Loucy (cell line): ENCODE measurements around the gene P2RY2.
"Not testable (repeated sequence)": the region's sequence is repeated elsewhere in the genome, so short reads cannot be mapped to it uniquely, and the experiment has no call there.

Experiments used
- H2AFZ ChIP-seq: fragments of 200-600 bp; sonication (generic); 2 replicates; pipeline ENCODE4 v1.6.0; 2016; ENCODE audit warnings: antibody characterized with exemption, mild to moderate bottlenecking, low read length, moderate library complexity
- H3F3A ChIP-seq: fragments of 200-600 bp; 2 replicates; pipeline ENCODE4 v1.6.0; 2016; ENCODE audit warnings: antibody characterized with exemption, low read depth, mild to moderate bottlenecking
- H3K27me3 ChIP-seq: fragments of 200-600 bp; sonication (generic); 2 replicates; pipeline ENCODE4 v1.6.1; 2014; ENCODE audit warnings: low read length, mild to moderate bottlenecking; ENCODE audit not compliant: insufficient read depth, poor library complexity, severe bottlenecking
- H3K36me3 ChIP-seq: fragments of 200-600 bp; sonication (generic); 2 replicates; pipeline ENCODE4 v1.6.1; 2016; ENCODE audit warnings: low read length; ENCODE audit not compliant: insufficient read depth
- H3K4me1 ChIP-seq: fragments of 200-600 bp; sonication (generic); 2 replicates; pipeline ENCODE4 v1.5.1; 2014; ENCODE audit warnings: low read length, mild to moderate bottlenecking; ENCODE audit not compliant: insufficient read depth, poor library complexity, severe bottlenecking
- H3K4me2 ChIP-seq: fragments of 200-600 bp; sonication (generic); 2 replicates; pipeline ENCODE4 v1.6.0; 2014; ENCODE audit warnings: antibody characterized with exemption, low read length, low read depth, mild to moderate bottlenecking; ENCODE audit not compliant: poor library complexity, severe bottlenecking
- H3K4me3 ChIP-seq: fragments of 200-600 bp; sonication (generic); 2 replicates; pipeline ENCODE4 v1.5.1; 2014; ENCODE audit warnings: low read length, mild to moderate bottlenecking, mixed read lengths; ENCODE audit not compliant: poor library complexity, severe bottlenecking
- H3K79me2 ChIP-seq: fragments of 200-600 bp; sonication (generic); 2 replicates; pipeline ENCODE4 v1.6.1; 2014; ENCODE audit warnings: low read length; ENCODE audit not compliant: insufficient read depth
- H3K9ac ChIP-seq: fragments of 200-600 bp; sonication (generic); 2 replicates; pipeline ENCODE4 v1.6.0; 2014; ENCODE audit warnings: mild to moderate bottlenecking, low read depth, low read length, moderate library complexity; ENCODE audit not compliant: poor library complexity, severe bottlenecking
- H3K9me2 ChIP-seq: fragments of 200-600 bp; sonication (generic); replicated peaks from 2 replicates; pipeline ENCODE4 v1.6.1; 2016; ENCODE audit warnings: low read depth, low read length, mixed read lengths
- H3K9me3 ChIP-seq: fragments of 200-600 bp; sonication (generic); 2 replicates; pipeline ENCODE4 v1.6.1; 2014; ENCODE audit warnings: mild to moderate bottlenecking, antibody characterized with exemption, low read length, low read depth; ENCODE audit not compliant: insufficient read depth
- H4K20me1 ChIP-seq: fragments of 200-600 bp; sonication (generic); 2 replicates; pipeline ENCODE4 v1.6.0; 2014; ENCODE audit warnings: antibody characterized with exemption, low read length, mild to moderate bottlenecking; ENCODE audit not compliant: insufficient read depth, poor library complexity, severe bottlenecking
- EZH2phosphoT487 ChIP-seq: fragments of 200-600 bp; IDR thresholded peaks from 2 replicates; pipeline ENCODE4 v1.6.1; 2018; ENCODE audit warnings: antibody characterized with exemption, mild to moderate bottlenecking, moderate library complexity, borderline replicate concordance
- TF ChIP-seq, protein P1 (sequence below): fragments of 200-600 bp; sonication (generic); conservative IDR thresholded peaks from 2 replicates; pipeline ENCODE4 v1.5.1; 2014; ENCODE audit warnings: mild to moderate bottlenecking, antibody characterized with exemption, low read length

Gene P2RY2

DNA sequence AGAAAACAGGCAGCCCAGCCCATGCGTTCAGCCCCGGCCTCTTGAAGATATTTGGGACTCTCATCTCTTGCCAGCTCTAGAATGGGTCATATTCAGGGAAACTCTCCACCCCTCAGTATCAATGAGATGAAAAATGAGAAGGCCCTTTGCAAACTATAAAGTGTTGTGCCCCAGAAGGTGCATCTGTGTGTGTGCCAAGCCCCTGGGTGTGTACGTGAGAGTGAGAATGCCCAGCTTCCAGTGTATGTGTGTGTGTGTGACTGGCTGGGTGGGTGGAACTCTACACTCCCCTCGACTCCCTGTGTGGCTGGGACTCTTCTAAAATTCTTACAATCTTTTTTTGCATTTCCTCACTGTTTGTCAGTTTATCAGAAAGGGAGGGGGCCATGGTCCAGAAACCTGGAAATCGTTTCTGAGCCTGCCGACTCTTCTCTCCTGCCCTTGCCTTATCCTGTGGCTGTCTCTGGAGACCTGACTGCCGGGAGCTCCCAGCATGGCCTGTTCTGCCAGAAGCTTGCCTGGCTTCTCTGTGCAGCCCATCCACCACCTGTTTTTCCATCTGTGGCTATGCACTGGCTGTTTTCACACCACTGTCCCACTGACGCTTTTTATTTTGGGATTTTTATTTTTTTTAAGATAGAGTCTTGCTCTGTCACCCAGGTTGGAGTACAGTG is 55.3 kb downstream of the P2RY2 start:
- Histone ChIP-seq H3K36me3 (no peaks in the 10 kb centered on the region), H3K4me2 (no peak overlapping the region), H4K20me1 (no peaks in the 10 kb centered on the region), H3K9me3 (no peaks in the 10 kb centered on the region), H3K4me1 (no peaks in the 10 kb centered on the region), H2AFZ (no peak overlapping the region), H3K9ac (no peak overlapping the region), H3F3A (no peaks in the 10 kb centered on the region), H3K79me2 (no peaks in the 10 kb centered on the region), H3K4me3 (no peak overlapping the region), H3K9me2 (no peaks in the 10 kb centered on the region), H3K27me3 (no peaks in the 10 kb centered on the region)
- TF ChIP-seq, protein P1, sequence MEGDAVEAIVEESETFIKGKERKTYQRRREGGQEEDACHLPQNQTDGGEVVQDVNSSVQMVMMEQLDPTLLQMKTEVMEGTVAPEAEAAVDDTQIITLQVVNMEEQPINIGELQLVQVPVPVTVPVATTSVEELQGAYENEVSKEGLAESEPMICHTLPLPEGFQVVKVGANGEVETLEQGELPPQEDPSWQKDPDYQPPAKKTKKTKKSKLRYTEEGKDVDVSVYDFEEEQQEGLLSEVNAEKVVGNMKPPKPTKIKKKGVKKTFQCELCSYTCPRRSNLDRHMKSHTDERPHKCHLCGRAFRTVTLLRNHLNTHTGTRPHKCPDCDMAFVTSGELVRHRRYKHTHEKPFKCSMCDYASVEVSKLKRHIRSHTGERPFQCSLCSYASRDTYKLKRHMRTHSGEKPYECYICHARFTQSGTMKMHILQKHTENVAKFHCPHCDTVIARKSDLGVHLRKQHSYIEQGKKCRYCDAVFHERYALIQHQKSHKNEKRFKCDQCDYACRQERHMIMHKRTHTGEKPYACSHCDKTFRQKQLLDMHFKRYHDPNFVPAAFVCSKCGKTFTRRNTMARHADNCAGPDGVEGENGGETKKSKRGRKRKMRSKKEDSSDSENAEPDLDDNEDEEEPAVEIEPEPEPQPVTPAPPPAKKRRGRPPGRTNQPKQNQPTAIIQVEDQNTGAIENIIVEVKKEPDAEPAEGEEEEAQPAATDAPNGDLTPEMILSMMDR, result no peak
- no peak for TF ChIP-seq EZH2phosphoT487

DNA sequence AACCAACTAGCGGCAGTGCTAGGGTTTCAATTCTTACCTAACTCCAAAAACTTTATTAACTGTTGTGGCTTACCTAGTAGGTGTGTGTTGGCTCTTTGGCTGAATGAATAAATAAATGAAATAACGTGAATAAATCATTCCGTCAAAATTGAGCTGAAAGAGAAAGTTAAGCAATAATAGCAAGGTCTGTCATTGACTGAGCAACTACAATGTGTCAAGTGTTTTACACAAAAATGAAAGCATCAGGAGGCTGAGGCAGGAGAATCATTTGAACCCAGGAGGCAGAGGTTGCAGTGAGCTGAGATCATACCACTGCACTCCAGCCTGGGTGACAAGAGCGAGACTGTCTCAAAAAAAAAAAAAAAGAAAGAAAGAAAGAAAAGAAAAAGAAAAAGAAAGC is 56.1 kb downstream of the P2RY2 start:
- H3K4me3 ChIP-seq, H3K79me2 ChIP-seq, H3K4me1 ChIP-seq, H3K4me2 ChIP-seq, H2AFZ ChIP-seq, H3K9me2 ChIP-seq, H4K20me1 ChIP-seq, H3K9me3 ChIP-seq, H3F3A ChIP-seq, H3K27me3 ChIP-seq, H3K9ac ChIP-seq, H3K36me3 ChIP-seq: not testable (repeated sequence)

DNA sequence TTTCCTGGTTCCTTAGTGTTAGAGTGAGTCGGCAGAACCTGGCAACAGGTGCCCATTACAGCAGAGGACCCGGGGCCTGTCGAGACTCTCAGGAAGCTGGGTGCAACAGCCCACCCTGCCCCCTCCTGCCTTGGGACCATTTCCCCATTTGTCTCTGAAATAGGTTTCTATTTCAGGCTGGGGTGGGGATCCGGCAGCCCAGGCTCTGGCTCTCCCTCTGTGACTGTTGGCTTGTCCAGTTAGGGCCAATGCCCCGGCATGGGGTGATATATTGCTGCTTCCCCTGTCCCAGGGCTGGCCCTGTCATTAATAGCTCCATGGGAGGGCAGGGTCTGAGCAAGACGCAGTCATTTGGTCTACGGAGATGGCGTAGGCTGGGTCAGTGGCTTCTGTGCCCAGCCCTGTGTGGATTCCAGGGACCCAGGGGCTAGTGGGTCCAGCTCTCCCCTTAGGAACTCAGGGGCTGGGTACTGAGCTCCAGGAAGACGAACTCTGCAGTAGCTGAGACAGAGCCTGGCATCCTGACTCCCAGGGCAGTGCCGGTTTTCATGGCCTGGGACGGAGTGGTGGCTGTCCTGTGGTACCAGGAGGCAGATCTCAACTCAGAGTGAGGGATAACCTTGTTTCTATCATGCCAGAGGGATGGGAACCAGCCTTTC is 56.8 kb downstream of the P2RY2 start:
- Histone ChIP-seq H3K4me1 (no peaks in the 10 kb centered on the region), H3K27me3 (no peaks in the 10 kb centered on the region), H3K4me2 (no peak overlapping the region), H4K20me1 (no peaks in the 10 kb centered on the region), H2AFZ (no peak overlapping the region), H3K9me3 (no peaks in the 10 kb centered on the region), H3F3A (no peaks in the 10 kb centered on the region), H3K9ac (no peak overlapping the region), H3K36me3 (no peaks in the 10 kb centered on the region), H3K4me3 (no peak overlapping the region), H3K9me2 (no peaks in the 10 kb centered on the region), H3K79me2 (no peaks in the 10 kb centered on the region)
- TF ChIP-seq, protein P1, result no peak
- TF ChIP-seq EZH2phosphoT487, result no peak

DNA sequence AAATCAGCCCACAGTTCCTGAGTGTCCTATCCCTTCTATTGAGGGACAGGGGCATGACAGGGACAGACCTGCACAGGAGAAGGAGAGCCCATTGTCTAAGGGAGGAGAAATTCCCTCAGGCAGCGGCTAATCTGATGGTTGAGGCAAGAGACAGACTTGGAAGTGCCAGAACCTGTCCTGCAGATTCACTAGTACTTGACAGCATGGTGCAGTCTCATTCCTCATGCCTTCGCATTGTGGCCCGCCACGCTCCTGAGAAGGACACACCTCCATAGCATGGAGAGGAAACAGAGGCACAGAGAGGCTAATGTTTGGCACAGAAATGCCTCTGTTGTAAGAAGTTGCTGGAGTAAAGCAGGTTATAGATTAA is 57.3 kb downstream of the P2RY2 start:
- no peaks in the 10 kb centered on the region for H3K36me3 ChIP-seq
- TF ChIP-seq, protein P1, result no peak
- TF ChIP-seq EZH2phosphoT487, result no peak
- H3K27me3 ChIP-seq, result no peaks in the 10 kb centered on the region
- no peak overlapping the region for H3K9ac ChIP-seq
- H3K79me2 ChIP-seq, result no peaks in the 10 kb centered on the region
- no peaks in the 10 kb centered on the region for H4K20me1 ChIP-seq
- no peaks in the 10 kb centered on the region for H3K9me3 ChIP-seq
- no peaks in the 10 kb centered on the region for H3K4me1 ChIP-seq
- H2AFZ ChIP-seq, result no peak overlapping the region
- H3K9me2 ChIP-seq, result no peaks in the 10 kb centered on the region
- no peak overlapping the region for H3K4me2 ChIP-seq
- H3K4me3 ChIP-seq, result no peak overlapping the region
- H3F3A ChIP-seq, result no peaks in the 10 kb centered on the region
